GM18951 (cell line): ENCODE data around the gene ZNF532.

ENCODE experiments used
- POLR2A ChIP-seq: IDR thresholded peaks from 4 replicates; pipeline ENCODE4 v1.6.1; 2011; ENCODE audit warnings: mild to moderate bottlenecking; ENCODE audit not compliant: insufficient read length, insufficient read depth; ENCODE audit errors: extremely low read depth
- in situ Hi-C: fragments of 300-500 bp; cut with MboI; formaldehyde crosslinking; loops from one replicate; pipeline ENCODE4 v1.12.0; 2022; ENCODE audit warnings: low sequenced_read_pairs, mixed read lengths, inconsistent platforms; ENCODE audit not compliant: unreplicated experiment

The ZNF532 gene

GRCh38 chr18:58983260-58984155, 118.8 kb downstream of the ZNF532 start:
- in situ Hi-C loops = no loop called here
- TF ChIP-seq POLR2A = no peak

DNA sequence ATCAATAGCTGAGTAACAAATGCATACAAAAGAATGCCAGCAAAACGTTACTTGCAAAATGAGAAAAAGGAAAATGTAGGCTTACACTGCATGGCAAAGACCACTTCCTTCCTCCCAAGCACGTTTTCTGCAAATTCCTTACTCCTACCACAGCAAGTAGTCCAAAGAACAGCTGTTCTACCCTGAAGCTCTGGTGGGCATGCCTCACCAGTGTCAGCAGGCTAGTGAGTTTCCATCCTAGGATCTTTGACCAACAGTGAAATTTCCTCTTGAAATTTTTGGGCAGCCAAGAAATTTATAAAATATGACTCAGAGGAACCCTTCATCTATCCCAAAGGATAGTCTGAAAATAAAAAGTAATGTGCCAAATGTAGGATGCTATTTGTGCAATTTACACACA, 123.9 kb downstream of the ZNF532 start:
- no peak for TF ChIP-seq POLR2A
- in situ Hi-C loops = no loop called here

DNA sequence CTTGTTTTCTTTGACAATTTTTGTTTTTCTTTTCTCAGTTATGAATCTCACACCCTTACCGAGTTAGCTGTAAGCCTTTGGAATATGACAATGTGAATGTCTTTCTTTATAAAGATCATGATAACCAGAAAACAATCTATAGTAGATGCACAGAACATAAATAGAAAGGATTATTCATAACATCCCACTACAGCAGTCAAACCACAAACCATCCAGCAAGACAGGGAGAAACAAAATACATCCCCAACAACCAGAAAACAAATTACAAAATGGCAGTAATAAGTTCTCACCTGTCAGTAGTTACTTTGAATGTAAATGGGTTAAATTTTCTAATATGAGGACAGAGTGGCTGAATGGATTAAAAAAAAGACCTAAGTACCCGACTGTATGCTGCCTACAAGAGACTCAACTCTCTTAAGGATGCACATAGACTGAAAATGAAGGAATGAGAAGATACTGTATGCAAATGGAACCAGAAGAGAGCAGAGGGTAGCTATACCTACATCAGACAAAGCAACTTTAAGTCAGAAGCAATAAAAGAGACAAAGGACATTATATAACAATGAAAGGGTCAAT, 124.6 kb downstream of the ZNF532 start:
- in situ Hi-C loops = no loop called here
- TF ChIP-seq POLR2A = no peak

DNA sequence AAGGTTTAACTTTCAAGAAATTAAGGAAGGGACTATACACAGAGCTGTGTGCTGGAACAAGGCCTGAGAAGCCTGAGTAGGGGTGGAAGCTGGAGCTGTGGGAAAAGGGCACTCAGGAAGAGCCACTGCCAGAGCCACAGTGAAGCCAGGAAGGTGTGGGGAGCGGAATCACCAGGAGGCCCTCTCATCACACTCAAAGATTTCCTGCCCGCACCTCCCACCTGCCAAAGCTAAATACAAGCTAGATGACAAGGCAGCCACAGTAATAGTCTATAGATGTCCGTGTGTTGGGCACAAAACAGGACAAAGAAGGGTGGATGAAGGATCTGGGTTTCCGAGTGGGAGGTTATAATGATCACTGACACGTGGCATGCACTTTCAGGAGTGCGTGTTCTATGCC, 126.0 kb downstream of the ZNF532 start:
- no peak for TF ChIP-seq POLR2A
- in situ Hi-C loops = no loop called here

DNA sequence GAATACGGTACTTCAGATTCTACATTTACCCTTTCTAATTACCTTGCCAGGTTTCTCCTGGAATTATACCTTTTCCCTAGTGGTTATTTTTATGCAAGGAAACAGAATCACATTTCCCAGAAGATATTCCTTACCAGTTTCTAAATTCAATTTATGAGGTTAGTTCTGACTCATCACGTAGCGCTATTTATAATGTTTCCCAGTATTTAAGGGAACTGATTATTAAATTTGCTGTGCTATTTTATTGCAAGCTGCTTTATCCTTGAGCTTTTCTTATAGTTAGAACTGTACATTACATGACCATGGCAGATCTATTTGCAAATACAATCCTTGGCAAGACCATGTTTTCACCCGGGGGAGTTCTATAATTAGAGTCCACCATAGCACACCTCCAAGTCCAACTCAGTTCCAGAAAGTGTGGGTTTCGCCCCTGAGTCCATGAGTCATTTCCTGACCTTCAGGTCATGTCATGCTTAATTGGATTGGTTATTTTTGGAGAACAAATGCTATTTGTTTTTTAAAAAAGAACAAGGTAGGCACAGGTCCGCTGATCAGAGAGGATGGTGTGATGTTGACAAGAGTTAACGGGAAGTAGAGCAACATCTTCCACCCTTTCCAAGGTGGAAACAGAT, 126.6 kb downstream of the ZNF532 start:
- in situ Hi-C loops = no loop called here
- no peak for TF ChIP-seq POLR2A

GRCh38 chr18:58992301-58993231, 127.9 kb downstream of the ZNF532 start:
- no peak for TF ChIP-seq POLR2A
- in situ Hi-C loops = no loop called here

DNA sequence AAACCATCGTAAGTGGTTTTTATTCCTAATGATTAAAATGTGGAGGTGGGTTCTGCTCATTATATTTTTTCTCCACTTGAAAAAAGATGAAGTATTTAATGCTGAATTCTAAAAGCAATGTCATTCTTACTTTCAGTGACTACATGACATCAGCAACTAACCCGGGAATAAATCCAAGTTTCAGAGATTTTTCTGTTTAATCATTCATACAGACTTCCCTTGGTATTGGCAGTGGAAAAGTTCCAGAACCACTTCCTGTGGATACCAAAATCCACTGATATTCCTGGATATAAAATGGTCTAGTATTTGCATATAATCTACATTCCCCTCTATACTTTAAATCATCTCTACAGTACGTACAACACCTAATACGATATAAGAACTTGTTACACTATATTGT, 128.6 kb downstream of the ZNF532 start:
- TF ChIP-seq POLR2A = no peak
- in situ Hi-C loops = no loop called here

DNA sequence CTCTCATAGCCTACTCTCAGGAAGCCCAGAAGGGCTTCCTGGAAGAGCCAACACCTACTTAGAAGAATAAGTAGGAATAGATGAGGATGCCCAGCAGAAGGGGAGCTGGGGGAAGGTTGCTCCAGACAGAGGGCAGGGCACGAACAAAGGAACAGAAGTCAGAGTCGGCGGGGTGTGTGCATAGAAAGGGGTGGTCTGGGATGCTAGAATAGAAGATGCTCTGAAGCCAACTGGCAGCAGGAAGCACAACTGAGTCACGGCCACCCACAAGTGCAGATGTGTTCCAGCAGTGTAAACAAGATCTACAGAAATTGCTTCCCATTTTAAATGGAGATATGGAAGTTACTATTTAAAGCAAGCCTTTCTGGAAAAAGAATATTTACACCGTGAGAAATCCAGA, 131.0 kb downstream of the ZNF532 start:
- no peak for TF ChIP-seq POLR2A
- in situ Hi-C loops = no loop called here

DNA sequence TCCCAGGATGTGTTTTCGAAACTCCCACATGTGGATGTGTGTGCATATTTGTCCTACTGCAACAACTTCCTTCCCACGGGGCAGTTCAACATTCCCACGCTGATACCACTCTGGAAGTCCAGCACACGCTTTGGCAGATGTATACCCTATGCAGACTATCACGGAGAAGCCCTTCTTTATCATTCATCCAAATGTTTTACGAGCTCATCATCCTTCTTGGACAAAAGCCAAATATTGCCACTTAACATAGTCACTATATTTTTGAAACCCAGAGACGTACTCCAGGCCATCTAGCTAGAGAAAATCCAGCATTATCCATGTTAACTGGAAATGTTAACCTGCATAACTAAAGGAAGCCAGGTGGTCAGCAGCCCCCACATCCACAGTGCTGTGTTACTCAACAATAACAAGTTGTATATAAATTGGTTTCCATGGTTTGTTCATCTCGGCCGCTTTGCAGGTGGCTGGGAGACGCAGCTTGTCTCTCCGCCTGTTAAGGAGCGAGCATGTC, 131.5 kb downstream of the ZNF532 start:
- no peak for TF ChIP-seq POLR2A
- in situ Hi-C loops = no loop called here

DNA sequence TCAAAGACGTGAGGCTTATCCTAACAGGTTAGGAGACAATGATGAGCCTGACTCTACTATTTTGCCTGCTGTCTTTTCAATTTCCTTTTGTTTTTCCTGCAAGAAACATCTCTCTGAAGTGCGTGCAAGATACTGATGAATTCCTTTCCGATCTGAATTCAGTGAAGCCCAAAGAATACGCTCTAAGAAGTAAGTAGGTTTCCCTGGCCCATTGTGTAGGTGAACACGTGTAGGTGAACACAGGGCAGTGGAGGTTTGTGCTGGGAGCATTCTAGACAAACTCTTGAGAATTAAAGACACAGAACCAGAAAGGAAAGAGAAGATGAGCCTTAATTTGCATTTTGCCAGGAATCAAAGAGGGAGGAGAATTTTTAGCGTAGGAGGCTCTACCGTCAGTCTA, 132.0 kb downstream of the ZNF532 start:
- no peak for TF ChIP-seq POLR2A
- in situ Hi-C loops = no loop called here

DNA sequence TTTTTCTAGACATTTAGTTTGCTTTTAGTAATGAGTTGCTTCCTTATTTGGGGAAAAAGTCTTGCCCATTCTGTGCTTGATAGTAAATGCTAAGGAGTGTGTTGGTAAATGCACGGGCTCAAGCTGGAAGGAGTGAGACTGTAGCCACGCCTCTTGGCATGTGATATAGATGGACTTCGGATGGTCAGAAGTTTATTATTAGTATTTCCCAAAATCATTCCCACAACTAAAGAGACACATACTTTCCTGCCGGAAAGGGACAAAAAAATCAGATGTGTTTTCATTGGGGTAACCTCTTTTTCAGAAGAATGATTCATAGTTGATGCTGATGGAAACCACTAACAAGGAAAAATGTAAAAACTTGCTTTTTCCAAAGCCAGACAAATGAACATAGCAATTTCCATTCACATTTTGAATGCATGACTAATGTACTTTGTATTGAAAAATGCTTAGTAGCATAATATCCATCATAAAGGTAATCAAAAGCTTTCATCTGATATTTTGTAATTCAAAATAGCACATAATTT, 133.2 kb downstream of the ZNF532 start:
- in situ Hi-C loops = no loop called here
- TF ChIP-seq POLR2A = no peak

- no peak for TF ChIP-seq POLR2A
- in situ Hi-C loops = no loop called here
Measured at GRCh38 chr18:58998401-58999203, 133.9 kb downstream of the ZNF532 start.
